ENCODE measurements around the gene ANKRD24. TPM values are rescaled to one million over a fixed set of nuclear protein-coding genes. Genes with fewer than 3 reads are reported as not detected.

Gene ANKRD24
- total and polyA plus RNA-seq, 2 of the 13 experiments (the other 11 are each of a cell fraction or from before 2014, with no cell fraction given), result 0.13 to 0.24 TPM

- TF ChIP-seq ZNF672 (CRISPR knock-in tag; IDR thresholded peaks at IDR 0.05), result no peak
- TF ChIP-seq SNRNP70 (IDR thresholded peaks at IDR 0.05; ENCODE audit: low read depth, low read length), result no peak
Observed at GRCh38 chr19:4216846-4217245, 34.4 kb downstream of the ANKRD24 start (continued).

GRCh38 chr19:4217429-4218264 is 35.2 kb downstream of the ANKRD24 start:
- Histone ChIP-seq H3K4me2 (ENCODE audit: low read depth, low read length) (no peak overlapping the region), H3K4me1 (ENCODE audit: insufficient read depth, low read length) (peaks cover 37% of the 10 kb centered on the region), H3K79me2 (ENCODE audit: insufficient read depth, low read length) (no peaks in the 10 kb centered on the region), H3K4me3 (replicated peaks in 1 of 3; ENCODE audit: insufficient read depth in 1 of 3, low read depth in 2 of 3, low read length in 3 of 3) (no peak overlapping the region), H3K36me3 (replicated peaks in 1 of 2; ENCODE audit: control insufficient read depth in 1 of 2, insufficient read depth in 2 of 2, low read length in 2 of 2) (no peaks in the 10 kb centered on the region), H2AFZ (ENCODE audit: low read length) (no peak overlapping the region), H4K20me1 (ENCODE audit: insufficient read depth, low read length) (no peaks in the 10 kb centered on the region), H3K27me3 (ENCODE audit: control insufficient read depth in 1 of 2, insufficient read depth in 2 of 2, low read length in 2 of 2) (peaks cover 0 to 13% of the 10 kb centered on the region in 2 experiments; a peak in 4 of 5 replicates), H3K27ac (ENCODE audit: extremely low read length, insufficient read depth, low read length) (no peak overlapping the region), H3K9me3 (ENCODE audit: low read length) (no peaks in the 10 kb centered on the region), H3K9ac (ENCODE audit: insufficient read depth, low read depth, low read length) (no peak overlapping the region)
- in situ Hi-C loops (cut with HindIII; ENCODE audit: extremely low pct_ligation_motif_present, low pct_unique_long_range_greater_than_20kb), result loop anchor here (25.0 kb wide), 1 partner anchor 355 kb away; the partner anchor contains the start of gene ZFR2
- no TSS peak for BruUV-seq (replicated peaks)
- intact Hi-C loops (cut with micrococcal nuclease; ENCODE audit: unreplicated experiment), result no loop called here
- CTCF ChIA-PET (ENCODE audit: low intra/inter-chr PET ratio, low total read pairs), result no interaction called here
- WGBS (ENCODE audit: low lambda C conversion rate), result 76% methylated on average over 44 of the region's 81 CpGs
- POLR2A ChIA-PET, result no interaction called here
- peak; percentile 55; the same call in 1 of the 2 replicates for TF ChIP-seq ZBTB33 (CRISPR knock-in tag; IDR thresholded peaks at IDR 0.05)
- TF ChIP-seq, protein P1, sequence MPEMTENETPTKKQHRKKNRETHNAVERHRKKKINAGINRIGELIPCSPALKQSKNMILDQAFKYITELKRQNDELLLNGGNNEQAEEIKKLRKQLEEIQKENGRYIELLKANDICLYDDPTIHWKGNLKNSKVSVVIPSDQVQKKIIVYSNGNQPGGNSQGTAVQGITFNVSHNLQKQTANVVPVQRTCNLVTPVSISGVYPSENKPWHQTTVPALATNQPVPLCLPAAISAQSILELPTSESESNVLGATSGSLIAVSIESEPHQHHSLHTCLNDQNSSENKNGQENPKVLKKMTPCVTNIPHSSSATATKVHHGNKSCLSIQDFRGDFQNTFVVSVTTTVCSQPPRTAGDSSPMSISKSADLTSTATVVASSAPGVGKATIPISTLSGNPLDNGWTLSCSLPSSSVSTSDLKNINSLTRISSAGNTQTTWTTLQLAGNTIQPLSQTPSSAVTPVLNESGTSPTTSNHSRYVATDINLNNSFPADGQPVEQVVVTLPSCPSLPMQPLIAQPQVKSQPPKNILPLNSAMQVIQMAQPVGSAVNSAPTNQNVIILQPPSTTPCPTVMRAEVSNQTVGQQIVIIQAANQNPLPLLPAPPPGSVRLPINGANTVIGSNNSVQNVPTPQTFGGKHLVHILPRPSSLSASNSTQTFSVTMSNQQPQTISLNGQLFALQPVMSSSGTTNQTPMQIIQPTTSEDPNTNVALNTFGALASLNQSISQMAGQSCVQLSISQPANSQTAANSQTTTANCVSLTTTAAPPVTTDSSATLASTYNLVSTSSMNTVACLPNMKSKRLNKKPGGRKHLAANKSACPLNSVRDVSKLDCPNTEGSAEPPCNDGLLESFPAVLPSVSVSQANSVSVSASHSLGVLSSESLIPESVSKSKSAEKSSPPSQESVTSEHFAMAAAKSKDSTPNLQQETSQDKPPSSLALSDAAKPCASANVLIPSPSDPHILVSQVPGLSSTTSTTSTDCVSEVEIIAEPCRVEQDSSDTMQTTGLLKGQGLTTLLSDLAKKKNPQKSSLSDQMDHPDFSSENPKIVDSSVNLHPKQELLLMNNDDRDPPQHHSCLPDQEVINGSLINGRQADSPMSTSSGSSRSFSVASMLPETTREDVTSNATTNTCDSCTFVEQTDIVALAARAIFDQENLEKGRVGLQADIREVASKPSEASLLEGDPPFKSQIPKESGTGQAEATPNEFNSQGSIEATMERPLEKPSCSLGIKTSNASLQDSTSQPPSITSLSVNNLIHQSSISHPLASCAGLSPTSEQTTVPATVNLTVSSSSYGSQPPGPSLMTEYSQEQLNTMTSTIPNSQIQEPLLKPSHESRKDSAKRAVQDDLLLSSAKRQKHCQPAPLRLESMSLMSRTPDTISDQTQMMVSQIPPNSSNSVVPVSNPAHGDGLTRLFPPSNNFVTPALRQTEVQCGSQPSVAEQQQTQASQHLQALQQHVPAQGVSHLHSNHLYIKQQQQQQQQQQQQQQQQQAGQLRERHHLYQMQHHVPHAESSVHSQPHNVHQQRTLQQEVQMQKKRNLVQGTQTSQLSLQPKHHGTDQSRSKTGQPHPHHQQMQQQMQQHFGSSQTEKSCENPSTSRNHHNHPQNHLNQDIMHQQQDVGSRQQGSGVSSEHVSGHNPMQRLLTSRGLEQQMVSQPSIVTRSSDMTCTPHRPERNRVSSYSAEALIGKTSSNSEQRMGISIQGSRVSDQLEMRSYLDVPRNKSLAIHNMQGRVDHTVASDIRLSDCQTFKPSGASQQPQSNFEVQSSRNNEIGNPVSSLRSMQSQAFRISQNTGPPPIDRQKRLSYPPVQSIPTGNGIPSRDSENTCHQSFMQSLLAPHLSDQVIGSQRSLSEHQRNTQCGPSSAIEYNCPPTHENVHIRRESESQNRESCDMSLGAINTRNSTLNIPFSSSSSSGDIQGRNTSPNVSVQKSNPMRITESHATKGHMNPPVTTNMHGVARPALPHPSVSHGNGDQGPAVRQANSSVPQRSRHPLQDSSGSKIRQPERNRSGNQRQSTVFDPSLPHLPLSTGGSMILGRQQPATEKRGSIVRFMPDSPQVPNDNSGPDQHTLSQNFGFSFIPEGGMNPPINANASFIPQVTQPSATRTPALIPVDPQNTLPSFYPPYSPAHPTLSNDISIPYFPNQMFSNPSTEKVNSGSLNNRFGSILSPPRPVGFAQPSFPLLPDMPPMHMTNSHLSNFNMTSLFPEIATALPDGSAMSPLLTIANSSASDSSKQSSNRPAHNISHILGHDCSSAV (CRISPR knock-in tag; IDR thresholded peaks at IDR 0.05; ENCODE audit: borderline replicate concordance), result no peak
- DNase-seq (ENCODE audit: low spot score), result no peak
- FAIRE-seq, result no peak
- no peak for ATAC-seq
